CD4-positive, alpha-beta T cell treated with Interleukin-4 for 1 hour (primary cell): Measurements from ENCODE around the gene LSM6.

ENCODE experiments used
- DNase-seq, 2 donors: peaks; one replicate each; pipeline ENCODE4 v3.0.0-alpha.2; 2020 to 2022

Gene LSM6

DNA sequence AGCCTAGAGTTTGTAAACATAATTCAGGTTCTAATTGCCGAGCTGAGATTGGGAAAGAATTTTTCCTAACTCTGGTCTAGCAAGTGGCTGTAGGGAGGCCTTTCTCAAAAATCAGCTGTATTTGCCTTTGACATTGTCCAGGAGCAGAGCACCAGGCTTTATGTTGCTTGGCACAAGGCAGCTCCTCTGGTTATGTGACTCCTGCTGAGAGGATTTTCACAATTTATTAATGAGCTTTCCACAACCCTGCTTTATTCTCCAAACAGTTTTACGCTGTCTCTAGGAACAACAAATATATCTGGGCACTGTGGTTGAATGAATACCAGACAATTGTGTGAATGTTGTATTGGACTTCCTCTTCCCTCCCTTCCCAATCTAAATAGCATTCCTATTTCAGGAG lies 14.9 kb downstream of the LSM6 start:
- DNase-seq, result no peak

DNA sequence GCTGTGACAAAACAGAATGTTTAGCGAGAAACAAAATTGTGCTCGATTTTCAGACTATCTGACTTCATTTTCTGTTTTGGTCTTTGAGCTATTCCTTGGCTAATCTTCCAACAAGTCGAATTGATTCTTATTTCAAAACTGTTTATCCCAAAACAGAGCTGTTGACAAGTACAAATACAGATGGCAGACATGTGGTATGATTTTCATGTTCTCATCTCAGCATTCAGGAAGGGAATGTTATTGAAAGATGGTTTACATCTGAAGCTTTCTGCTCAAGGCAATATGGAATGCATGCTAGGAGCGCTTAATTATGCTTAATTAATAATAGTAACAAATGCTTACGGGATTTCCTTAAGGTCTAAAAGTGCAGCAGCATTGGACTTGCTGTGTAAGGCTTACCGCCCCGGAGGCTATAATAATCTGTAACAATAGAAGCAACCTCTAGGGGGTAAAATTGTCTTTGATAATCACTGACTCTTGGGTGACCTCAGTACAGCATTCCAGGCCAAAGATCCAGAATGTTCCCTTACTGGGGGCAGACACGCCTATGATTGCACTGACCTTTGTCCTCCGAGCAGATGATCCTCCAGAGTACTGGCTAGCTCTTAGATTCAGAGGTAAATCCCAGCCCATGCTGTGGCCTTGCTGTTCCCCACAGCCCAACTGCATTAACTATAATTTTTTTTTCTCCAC lies 16.4 kb downstream of the LSM6 start:
- no peak for DNase-seq

DNA sequence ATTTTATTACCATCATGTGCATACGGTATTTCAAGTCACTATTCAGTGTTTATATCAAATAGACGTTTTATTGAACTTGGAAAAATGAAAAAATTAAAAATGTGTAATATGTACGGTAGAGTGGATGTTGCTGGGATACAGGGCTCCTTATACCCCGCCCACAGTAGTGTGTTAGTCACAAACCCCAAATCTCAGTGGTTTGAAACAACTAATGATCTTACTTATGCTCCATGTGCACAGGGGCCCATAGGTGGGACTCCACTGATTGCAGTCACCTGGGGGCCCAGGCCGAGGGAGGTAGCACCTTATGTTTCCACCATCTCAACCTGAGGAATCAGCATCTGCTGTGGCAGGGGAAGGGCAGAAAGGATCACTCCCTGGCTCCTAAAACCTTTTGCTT lies 18.1 kb downstream of the LSM6 start:
- no peak for DNase-seq

DNA sequence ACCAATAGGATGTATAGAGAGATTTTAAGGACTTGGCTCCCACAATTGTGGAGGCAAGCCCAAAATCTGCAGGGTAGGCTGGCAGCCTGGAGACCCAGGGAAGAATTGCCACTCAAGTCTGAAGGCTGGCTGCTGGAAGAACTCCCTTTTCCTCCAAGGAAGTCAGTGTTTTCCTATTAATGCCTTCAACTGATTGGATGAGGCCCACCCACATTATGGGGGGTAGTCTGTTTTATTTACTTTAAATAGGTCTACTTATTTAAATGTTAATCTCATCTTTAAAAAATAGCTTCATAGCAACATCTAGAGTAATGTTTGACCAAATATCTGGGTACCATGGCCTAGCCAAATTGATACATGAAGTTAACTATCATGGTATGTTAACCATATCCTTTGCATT lies 18.7 kb downstream of the LSM6 start:
- DNase-seq, result no peak

DNA sequence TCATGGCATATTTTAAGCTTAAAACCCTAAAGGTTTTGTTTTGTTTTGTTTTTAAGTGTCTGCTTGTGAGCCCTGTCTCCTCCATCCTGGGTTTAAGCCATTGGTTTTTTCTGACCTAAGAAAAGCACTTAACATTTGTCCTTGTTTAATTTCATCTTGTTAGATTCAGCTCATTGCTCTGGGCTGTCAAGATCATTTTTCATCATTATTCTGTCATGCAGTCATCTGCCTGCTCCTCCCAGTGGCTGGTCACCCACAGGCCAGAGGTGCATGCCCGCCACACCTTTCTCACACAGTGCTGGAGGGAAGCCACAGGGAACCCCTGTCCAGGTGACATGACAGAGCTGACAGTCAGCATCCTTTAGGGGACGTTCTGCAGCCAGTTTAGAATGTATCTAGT lies 27.1 kb downstream of the LSM6 start:
- no peak for DNase-seq

DNA sequence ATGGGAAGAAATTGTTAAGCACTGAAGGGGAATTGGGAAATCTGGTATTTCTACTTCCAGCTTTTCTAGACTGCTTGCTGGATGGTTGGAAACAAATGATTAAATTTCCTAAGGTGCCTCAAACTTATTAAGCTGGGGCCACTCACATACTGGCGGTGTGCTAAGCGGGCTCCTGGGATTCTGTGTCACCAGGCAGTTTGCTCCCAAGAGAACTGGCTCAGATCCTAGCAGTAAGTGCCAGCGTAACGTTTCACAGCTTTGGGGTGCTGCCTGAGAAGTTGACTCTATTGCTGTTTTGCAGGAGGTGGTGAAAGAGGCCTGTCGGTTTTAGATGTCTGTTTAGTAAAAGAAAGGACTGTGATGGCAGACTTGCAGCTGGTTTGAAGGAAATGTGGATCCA lies 31.9 kb downstream of the LSM6 start:
- DNase-seq, result no peak

DNA sequence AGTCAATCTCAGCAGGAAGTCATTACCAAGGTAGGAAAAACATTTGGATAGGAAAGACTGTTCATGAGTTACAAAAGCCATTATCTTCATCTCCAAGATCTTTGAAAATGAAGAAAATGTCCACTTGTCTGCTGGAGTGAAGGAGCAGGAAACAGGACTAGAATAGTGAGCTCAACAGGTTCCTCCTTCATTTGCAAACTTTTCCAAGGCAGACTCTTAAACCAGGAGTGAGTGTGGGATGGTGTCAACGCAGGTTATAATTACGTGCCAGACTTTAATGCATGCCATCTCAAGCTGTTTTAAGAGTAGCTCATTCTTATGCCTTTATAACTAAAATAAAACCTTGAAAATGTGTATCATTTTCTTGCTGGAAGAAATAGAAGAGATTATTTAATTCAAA lies 35.4 kb downstream of the LSM6 start:
- no peak for DNase-seq

DNA sequence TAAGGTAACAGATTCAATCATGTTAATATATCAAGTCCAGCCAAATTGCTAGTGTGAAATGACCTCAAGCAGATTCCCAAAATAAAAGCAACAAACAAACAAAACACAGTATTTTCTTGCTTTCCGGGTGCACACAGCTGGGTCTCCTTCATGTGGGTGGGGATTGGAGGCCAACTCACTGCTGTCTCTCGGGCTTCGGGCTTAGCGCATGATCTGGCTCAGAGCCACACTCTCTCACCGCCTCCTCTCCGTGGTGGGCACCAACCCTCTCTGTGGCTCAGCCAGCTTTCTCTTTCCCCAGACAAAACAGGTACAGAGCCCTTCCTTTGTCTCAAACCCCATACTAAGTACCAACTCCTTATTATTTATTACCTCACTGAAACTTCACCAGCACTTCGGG lies 35.9 kb downstream of the LSM6 start:
- DNase-seq, result no peak

DNA sequence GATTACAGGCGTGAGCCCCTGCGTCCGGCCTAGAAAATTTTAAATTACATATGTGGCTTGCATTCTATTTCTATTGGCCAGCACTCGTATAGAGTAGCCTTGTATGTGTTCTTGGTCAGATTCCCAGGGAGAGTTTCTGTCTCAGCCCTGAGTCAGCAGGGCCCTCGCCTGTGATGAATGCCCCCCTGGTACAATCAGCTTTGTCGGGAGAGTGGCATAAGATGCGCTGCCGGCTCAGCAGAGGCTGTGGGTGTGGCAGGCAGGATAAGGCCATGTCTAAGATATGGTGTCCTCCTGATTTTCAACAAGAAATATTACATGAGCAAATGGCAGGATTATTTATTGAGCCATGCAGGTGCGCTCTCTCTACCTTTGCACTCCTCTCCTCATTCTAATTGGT lies 37.3 kb downstream of the LSM6 start:
- DNase-seq, result no peak

DNA sequence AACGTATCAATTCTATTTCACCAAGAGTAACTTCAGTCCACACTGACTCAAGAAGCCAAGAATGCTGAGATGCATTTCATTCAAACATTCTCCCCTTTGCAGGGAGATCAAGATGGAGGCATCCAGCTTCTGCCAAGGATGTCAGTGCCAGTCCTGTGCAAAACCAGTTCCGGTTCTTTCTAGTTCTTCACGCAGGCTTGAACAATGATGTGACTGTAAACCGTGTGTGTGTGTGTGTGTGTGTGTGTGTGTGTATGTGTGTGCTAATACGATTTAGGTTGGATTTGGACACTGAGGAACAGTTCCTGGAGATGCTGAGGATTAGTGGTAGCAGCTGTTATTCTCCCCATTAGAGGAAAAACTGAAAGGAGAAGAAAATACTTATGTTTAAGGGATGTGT lies 38.7 kb downstream of the LSM6 start, which contains the start of gene REELD1:
Gene REELD1 (plus strand): TSS at position 301 of the 400 bp plus-strand sequence. CDS start 2,415 bp downstream, outside the sequence.
- no peak for DNase-seq

DNA sequence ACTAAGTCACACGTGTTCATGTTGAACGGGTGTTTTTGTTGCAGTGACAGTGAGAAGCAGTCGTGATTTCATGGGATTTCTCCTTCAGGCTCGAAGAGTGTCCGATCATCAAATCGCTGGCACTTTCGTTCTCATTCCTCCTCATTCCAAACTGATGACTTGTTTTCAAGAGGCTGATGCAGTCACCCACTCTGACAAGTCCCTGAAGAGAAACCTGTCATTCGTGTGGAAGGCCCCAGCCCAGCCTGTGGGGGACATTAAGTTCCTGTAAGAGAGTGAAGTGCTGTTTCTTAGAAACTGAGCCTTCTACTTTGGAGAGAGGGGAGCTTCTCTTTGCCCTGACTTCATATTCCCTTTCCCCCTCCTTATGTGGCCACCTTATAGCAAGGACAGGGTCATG lies 46.8 kb downstream of the LSM6 start:
- no peak for DNase-seq

DNA sequence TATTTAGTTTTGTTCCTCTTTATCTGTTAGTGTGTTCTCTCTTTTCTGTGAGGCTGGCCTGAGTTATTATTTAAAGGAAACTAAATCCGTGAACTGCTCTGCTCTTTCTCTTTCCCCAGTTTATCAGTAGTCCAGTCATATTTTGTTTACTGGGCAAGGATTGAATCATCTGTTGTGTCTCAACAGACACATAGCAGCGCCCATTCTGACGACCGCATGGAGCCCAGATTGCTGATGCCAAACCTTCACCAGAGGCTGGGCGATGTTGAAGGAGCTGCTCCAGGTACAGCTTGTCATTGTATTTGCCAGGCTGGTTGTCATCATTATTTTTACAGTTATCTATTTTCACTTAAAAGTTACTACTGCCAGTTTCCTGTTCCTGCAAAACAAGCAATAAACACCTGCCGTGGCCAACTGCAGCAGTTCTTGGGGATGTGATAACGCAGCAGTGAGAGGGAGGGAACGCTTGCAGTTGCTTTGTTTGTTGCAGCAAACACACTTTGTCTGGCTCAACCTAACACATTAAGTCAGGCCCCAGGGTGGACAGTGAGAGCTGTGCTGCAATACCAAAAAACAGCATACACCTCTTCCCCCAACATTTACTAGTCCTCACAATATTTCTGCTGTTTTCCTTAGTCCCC lies 48.9 kb downstream of the LSM6 start:
- no peak for DNase-seq

DNA sequence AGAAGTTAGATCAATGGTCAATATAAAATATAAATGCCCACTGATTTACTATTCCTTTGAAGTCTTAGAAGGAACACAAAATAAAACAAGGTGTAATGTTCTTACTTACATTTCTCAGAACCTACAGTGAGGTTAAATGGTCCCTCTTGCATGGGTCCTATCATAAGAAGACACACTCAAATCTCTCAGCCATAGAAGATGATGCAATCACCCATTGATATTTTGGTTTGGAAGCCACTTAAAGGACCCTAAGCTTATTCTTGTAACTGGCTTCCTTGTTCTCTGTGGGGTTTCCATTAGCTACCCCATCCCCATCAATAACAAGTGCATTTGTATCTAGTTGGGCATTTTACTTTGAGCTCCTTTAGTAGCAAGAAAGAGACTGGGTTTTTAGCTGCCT lies 53.9 kb downstream of the LSM6 start:
- no peak for DNase-seq

DNA sequence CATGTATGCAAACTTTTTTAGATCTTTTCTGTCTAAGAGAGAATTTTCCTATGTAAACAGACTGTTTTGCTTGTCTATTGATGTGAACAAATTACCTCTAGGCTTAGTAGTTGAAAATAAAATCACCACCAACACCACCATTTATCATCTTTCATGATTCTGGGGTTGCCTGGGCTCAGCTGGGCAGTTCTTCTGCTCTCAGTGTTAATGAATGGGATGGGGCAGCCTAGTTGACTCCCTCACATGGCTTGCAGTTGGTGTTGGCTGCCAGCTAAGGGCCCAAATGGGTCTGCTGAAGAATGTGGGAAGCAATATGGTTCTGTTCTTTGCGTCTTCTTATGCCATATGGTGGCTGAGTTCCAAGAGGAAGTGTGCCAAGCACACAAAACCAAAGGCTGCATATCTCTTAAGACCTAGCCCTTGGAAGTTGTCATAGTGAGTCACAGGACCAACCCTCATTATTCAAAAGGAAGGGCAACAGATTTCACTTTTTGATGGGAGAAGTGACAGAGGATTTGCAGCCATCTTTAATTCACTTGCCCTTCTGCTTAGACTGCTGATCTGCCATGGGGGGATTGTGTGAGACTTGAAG lies 56.7 kb downstream of the LSM6 start:
- DNase-seq, result no peak

DNA sequence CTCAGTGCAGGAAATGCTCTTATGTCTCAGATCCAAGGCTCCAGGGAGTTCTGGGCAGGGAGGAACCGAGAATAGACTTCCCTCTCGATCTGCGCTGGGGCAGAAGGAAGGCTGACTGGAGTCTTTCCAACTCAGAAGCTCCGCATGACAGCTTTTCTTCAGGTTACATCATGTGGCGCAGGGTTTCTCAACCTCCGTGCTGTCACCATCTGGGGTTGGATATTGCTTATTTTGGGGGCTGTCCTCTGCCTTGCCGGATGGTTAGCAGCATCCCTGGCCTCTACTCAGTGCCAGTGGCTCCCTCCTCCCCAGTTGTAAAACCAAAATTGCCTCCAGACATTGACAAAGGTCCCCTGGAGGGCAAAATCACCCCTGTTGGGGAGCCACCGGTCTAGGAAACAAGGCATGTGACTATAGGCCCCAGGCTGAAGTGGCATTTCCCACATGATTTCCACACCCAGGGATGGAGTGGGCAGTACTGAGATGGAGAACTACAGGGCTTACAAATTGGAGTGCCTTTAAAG lies 60.2 kb downstream of the LSM6 start:
- DNase-seq, result no peak

DNA sequence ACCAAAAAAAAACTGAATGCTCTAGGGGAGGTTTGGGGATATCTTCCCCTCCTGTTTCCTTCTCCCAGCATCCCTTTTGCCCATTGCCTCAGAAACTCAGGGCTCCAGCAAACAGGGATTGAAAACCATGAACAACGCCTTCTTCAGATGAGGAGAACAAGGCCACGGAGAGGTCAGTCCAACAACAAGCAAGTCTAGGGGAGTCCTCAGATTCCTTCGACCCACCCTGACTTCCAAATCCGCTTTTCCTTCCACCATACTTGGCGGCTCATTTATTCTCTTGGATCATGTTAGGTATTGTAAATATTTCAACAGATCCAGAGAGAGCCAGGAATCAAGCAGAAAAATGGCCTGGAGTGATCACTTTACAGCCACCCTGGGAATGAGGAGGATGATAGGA lies 60.7 kb downstream of the LSM6 start:
- no peak for DNase-seq

DNA sequence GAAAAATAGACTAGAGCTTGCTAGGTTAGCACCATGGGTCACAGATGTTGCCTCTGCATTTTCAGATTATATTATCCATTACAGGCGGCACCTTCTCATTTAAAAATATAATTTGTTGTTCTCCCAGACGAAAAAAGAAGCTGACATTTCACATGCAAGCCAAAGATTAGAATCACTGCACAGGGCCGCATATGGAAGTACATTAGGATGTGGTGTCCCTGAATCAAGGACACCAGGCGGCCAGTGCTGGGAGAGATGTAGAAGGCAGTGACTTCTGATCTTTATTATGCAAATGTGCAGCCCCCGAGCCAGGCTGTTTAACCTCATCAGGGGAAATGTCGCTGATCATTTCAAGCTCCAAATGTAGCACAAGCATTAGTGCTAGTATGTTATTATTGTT lies 61.6 kb downstream of the LSM6 start:
- DNase-seq, result no peak

DNA sequence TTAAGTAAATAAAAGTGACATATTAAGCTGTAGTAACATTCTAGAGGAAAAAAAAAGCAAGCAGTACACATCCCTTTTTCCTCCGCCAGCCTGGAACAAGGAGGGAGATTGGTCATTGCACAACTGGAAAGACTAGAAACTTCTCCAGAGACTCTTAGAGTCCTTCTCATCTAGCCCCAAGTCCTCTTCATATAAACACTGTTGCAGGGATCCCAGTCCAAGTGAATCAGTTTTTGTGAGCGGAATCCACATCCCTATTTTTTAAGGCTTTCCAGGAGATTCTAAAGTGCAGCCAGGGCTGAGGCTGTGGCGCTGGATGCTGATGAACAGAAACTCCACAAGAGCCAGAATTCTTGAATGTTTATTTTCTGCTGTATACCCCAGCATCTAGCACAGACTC lies 62.6 kb downstream of the LSM6 start:
- no peak for DNase-seq
